ENCODE measurements around the gene BCL2L2. TPM values are rescaled to one million over a fixed set of nuclear protein-coding genes. Genes with fewer than 3 reads are reported as not detected.
"Not testable (repeated sequence)": the region's sequence is repeated elsewhere in the genome, so short reads cannot be mapped to it uniquely, and the experiment has no call there.

The BCL2L2 gene
- total RNA-seq (2022), result 19.0 and 21.3 TPM in 2 replicates
- Bru-seq, nascent RNA, result percentile 86 among the genes with signal in this experiment
- percentile 97 among the genes with signal in this experiment for BruChase-seq, experiment 1, labeled RNA remaining after a 6-hour chase
- percentile 96 among the genes with signal in this experiment for BruChase-seq, experiment 2, labeled RNA remaining after a 2-hour chase
- long read RNA-seq, partial matches to known transcripts, result 2 of 5 reads
- long read RNA-seq, other reads (novel, unspliced or antisense), result 2 of 5 reads

- Mint-ChIP-seq H3K27me3 (ENCODE audit: unreplicated experiment) (no peaks in the 10 kb centered on the region), H3K9me3 (ENCODE audit: low read depth, unreplicated experiment) (no peaks in the 10 kb centered on the region), H3K4me1 (ENCODE audit: low read depth, unreplicated experiment) (peaks cover 23% of the 10 kb centered on the region), H3K4me3 (ENCODE audit: low read depth, unreplicated experiment) (peak within 1 kb of the TSS; percentile 91), H3K36me3 (ENCODE audit: insufficient read depth, unreplicated experiment) (peaks cover 48% of the 10 kb centered on the region), H3K27ac (ENCODE audit: unreplicated experiment) (peak within 1 kb of the TSS; percentile 85)
- no peak for TF ChIP-seq CTCF (IDR thresholded peaks at IDR 0.05; ENCODE audit: unreplicated experiment)
- TSS peak; percentile 48 for BruUV-seq (replicated peaks)
- CTCF ChIA-PET, result interaction anchor here (0.8 to 2.8 kb wide), 5 partner anchors 11 to 186 kb away, joined by 3 to 12 read pairs (median 3); partner anchors contain the start of genes HOMEZ and PABPN1
- intact Hi-C loops (cut with micrococcal nuclease; ENCODE audit: unreplicated experiment), result no loop called here
- DNase-seq, result peak; percentile 87
Measured at GRCh38 chr14:23306412-23307145, at the start of gene BCL2L2. Gene BCL2L2, plus strand, starts transcription at chr14:23306833. Its CDS starts 935 bp downstream, at chr14:23307768.

GRCh38 chr14:23258256-23258655, 48.4 kb upstream of the BCL2L2 start:
- no peak for DNase-seq
- intact Hi-C loops (cut with micrococcal nuclease; ENCODE audit: unreplicated experiment), result no loop called here
- H3K27ac Mint-ChIP-seq (ENCODE audit: unreplicated experiment), result no peak overlapping the region

DNA sequence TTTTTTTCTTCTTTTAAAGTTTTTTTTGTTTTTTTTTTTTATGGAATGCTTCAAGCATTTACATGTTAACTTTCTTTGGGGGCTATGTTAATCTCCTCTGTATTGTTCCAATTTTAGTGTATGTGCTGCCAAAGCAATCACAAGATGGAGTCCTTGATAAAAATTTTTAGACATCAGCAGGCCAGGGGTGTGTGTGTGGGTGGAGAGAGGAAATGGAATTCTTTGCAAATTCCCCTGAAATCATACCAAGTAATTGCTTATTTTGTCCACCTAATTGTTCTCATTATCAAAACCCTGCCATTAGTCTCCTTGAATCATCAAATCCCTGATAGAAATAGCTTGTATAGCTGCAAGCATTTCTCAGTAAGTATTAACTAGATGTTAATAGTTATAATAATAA, 47.2 kb upstream of the BCL2L2 start:
- CTCF ChIA-PET, result interaction anchor here (1.9 kb wide), 1 partner anchor 139 kb away, joined by 7 read pairs; no protein-coding TSS in a partner anchor
- intact Hi-C loops (cut with micrococcal nuclease; ENCODE audit: unreplicated experiment), result no loop called here
- no peak for TF ChIP-seq CTCF (IDR thresholded peaks at IDR 0.05; ENCODE audit: unreplicated experiment)
- H3K27me3 Mint-ChIP-seq (ENCODE audit: unreplicated experiment), result peaks cover 44% of the 10 kb centered on the region
- no peak overlapping the region for H3K27ac Mint-ChIP-seq (ENCODE audit: unreplicated experiment)
- peaks cover 2% of the 10 kb centered on the region for H3K9me3 Mint-ChIP-seq (ENCODE audit: low read depth, unreplicated experiment)
- no peak for DNase-seq
- no peaks in the 10 kb centered on the region for H3K36me3 Mint-ChIP-seq (ENCODE audit: insufficient read depth, unreplicated experiment)
- BruUV-seq (replicated peaks), result no TSS peak
- no peaks in the 10 kb centered on the region for H3K4me1 Mint-ChIP-seq (ENCODE audit: low read depth, unreplicated experiment)
- H3K4me3 Mint-ChIP-seq (ENCODE audit: low read depth, unreplicated experiment), result no peak overlapping the region

More at GRCh38 chr14:23258256-23258655, 48.4 kb upstream of the BCL2L2 start:
- CTCF ChIA-PET, result interaction anchor here (0.6 kb wide), 1 partner anchor 21 kb away, joined by 3 read pairs; the partner anchor contains the start of gene RNF212B
- H3K27me3 Mint-ChIP-seq (ENCODE audit: unreplicated experiment), result peaks cover 32% of the 10 kb centered on the region
- no peaks in the 10 kb centered on the region for H3K4me1 Mint-ChIP-seq (ENCODE audit: low read depth, unreplicated experiment)
- no TSS peak for BruUV-seq (replicated peaks)
- TF ChIP-seq CTCF (IDR thresholded peaks at IDR 0.05; ENCODE audit: unreplicated experiment), result no peak
- peaks cover 2% of the 10 kb centered on the region for H3K9me3 Mint-ChIP-seq (ENCODE audit: low read depth, unreplicated experiment)
- H3K4me3 Mint-ChIP-seq (ENCODE audit: low read depth, unreplicated experiment), result no peak overlapping the region
- H3K36me3 Mint-ChIP-seq (ENCODE audit: insufficient read depth, unreplicated experiment), result no peaks in the 10 kb centered on the region

DNA sequence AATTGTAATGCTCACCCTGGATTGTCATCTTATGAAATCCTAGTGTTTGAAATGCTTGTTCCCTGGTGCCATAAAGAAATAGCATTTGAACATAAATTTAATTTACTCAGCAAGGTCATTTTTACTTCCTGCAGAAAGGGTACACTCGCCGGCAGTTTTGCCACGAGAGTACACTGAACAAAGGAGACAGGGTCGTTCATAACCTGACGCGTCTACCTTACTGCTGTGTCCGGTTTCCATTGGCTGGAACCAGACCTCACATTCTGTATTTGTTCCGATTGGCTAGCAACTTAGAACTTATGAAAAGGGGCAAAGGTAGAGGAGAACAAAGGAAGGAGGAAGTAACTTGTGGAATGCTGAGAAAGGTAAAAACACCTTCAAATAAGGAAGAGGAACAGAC, 45.8 kb upstream of the BCL2L2 start:
- not testable (repeated sequence) for H3K4me1 Mint-ChIP-seq (ENCODE audit: low read depth, unreplicated experiment); H3K36me3 Mint-ChIP-seq (ENCODE audit: insufficient read depth, unreplicated experiment); DNase-seq; BruUV-seq (replicated peaks); H3K27ac Mint-ChIP-seq (ENCODE audit: unreplicated experiment); H3K9me3 Mint-ChIP-seq (ENCODE audit: low read depth, unreplicated experiment); H3K4me3 Mint-ChIP-seq (ENCODE audit: low read depth, unreplicated experiment)
- intact Hi-C loops (cut with micrococcal nuclease; ENCODE audit: unreplicated experiment), result loop anchor here (10.0 kb wide), 1 partner anchor 214 kb away; no protein-coding TSS in a partner anchor
- peaks cover 55% of the 10 kb centered on the region for H3K27me3 Mint-ChIP-seq (ENCODE audit: unreplicated experiment)
- CTCF ChIA-PET, result interaction anchor here (1.9 kb wide), 1 partner anchor 140 kb away, joined by 7 read pairs; no protein-coding TSS in a partner anchor
